Right ventricle myocardium superior (tissue), 1 donor: ENCODE measurements around the gene CCDC112. TPM values are rescaled to one million over a fixed set of nuclear protein-coding genes. Genes with fewer than 3 reads are reported as not detected.
"Not testable (repeated sequence)": the region's sequence is repeated elsewhere in the genome, so short reads cannot be mapped to it uniquely, and the experiment has no call there.

Experiments used
- ATAC-seq: fragments of 200-7000 bp; cut with Tn5 transposase; one replicate; pipeline ENCODE4 v1.9.1; 2020; ENCODE audit warnings: mild to moderate bottlenecking; ENCODE audit not compliant: poor library complexity
- DNase-seq: peaks from one replicate; pipeline ENCODE4 v3.0.0-alpha.2; 2020
- intact Hi-C: fragments of 100-400 bp; cut with DNase I; formaldehyde crosslinking; loops from one replicate; pipeline ENCODE4 v1.11.2; 2022
- long read RNA-seq: library from polyadenylated mRNA; unstranded; transcript quantifications from one replicate; pipeline ENCODE4 v2.0.0, GENCODE V29; 2021
- total RNA-seq: library from RNA; stranded (reverse); fragmentation: NEBNext Ultra II Directional; extraction: Animal tissue kit (Norgen Biotek cat#: 25700); gene quantifications from one replicate; pipeline ENCODE4 v1.2.1, GENCODE V29; 2021
- donor health status: DM: no; HTN: yes; CAD: no; lungs with severe emphysema.

CCDC112 gene, protein sequence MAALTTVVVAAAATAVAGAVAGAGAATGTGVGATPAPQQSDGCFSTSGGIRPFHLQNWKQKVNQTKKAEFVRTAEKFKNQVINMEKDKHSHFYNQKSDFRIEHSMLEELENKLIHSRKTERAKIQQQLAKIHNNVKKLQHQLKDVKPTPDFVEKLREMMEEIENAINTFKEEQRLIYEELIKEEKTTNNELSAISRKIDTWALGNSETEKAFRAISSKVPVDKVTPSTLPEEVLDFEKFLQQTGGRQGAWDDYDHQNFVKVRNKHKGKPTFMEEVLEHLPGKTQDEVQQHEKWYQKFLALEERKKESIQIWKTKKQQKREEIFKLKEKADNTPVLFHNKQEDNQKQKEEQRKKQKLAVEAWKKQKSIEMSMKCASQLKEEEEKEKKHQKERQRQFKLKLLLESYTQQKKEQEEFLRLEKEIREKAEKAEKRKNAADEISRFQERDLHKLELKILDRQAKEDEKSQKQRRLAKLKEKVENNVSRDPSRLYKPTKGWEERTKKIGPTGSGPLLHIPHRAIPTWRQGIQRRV
- 4.4 TPM for total RNA-seq
- long read RNA-seq, transcript CCDC112-201 (10 exons, 2,566 nt): major isoform, 6 of 10 reads
- long read RNA-seq, partial matches to known transcripts: 1 of 10 reads
- long read RNA-seq, other reads (novel, unspliced or antisense): 1 of 10 reads

GRCh38 chr5:115296124-115297022 lies at the start of gene CCDC112:
TSS of gene CCDC112 (minus strand) at chr5:115296654. CDS start at chr5:115296543, 111 bp downstream.
- peak; percentile 89 for DNase-seq
- ATAC-seq: peak; percentile 93
- intact Hi-C loops: loop anchor here (10.0 kb wide), 1 partner anchor 538 kb away; no protein-coding TSS in a partner anchor

DNA sequence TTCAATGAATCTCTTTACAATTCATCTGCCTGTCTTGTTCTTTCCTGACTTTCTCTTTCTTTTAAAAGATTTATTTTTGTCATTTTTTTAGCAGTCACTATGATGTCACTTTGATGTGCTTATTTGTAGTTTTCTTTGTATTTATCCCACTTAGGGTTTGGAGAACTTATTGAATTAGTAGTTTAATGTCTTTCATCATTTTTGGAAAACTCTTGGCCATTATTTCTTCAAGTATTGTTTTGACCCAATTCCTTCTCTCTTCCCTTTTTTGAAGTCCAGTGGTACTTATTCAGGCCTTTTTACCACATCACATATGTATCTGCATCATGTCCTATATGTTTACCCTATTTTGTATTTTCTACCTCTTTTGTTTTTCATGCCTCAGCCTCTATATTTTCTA lies 48.9 kb upstream of the CCDC112 start:
- intact Hi-C loops: no loop called here
- ATAC-seq: no peak
- DNase-seq: no peak

DNA sequence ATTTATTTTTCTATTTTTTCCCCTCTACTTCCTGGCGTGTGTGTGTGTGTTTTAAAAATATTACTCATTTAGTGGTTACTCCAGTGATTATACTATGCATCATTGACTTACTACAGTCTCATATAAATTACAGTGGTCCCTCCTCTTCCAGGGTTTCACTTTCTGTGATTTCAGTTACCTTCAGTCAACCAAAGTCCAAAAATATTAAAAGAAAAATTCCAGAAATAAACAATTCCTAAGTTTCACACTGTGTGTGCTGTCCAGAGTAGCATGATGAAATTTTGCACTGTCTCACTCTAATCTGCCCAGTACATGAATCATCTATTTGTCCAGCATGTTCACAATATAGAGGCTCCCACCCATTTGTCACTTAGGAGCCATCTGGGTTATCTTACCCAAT lies 47.4 kb upstream of the CCDC112 start:
- intact Hi-C loops: no loop called here
- no peak for ATAC-seq
- DNase-seq: no peak

DNA sequence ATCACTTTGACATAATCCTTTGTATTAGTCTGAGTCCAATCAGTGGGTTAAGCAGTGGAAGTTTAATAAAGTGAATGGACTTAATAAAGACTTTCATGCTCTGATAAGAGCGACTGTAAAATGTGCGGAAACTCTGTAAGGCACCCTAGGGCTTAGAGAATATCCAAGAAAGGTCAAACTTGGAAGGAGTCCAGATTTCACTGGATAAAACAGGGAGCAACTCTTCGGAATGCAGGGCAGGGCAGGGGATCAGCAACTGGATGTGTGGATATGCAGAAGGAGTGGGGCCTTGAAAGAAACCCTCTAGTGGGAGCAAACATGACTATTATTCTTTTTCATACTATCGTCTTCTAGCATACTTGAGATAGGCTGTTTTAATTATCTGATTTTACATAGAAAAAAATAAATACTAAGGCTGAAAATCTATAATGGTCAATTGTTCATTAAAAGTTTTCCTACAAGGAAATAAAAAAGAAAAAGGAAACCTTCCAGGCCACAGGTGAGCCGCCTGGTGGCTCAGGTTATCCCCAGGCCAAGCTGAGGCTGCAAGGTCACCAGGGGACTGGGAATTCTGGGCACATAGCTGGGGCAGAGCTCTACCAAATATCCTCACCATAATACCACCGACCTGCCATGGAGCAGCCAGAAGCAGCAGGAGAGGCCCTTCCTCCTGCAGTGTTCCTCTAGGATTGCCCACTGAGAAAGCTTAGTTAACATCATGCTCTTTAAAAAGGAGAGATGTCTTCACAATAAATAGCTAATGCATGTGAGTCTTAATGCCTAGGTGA lies 46.3 kb upstream of the CCDC112 start:
- DNase-seq (no peak), ATAC-seq (no peak)
- intact Hi-C loops: no loop called here

- intact Hi-C loops: no loop called here
- DNase-seq (no peak), ATAC-seq (no peak)
Measured at GRCh38 chr5:115341745-115342144, 45.3 kb upstream of the CCDC112 start.

GRCh38 chr5:115338851-115339250 lies 42.4 kb upstream of the CCDC112 start:
- ATAC-seq: no peak

DNA sequence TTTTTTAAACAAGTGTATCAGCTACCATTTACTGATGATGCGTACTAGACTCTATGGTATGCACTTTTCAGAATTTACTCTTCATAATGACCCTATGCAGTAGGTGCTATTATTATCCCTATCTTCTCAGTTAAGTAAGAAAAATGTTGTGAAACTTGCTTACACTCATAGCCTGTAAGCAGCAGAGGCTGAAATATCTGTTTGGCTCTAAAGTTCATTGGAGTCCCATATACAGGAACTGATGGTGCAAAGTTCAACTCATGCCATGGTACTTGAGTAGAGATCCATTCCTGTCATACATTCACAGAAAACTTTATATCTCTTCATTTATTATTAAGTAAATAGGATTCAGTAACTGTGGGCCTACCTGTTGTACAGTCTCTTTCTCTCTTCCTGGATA lies 41.4 kb upstream of the CCDC112 start:
- intact Hi-C loops: no loop called here
- ATAC-seq (no peak), DNase-seq (no peak)

More at GRCh38 chr5:115338851-115339250, 42.4 kb upstream of the CCDC112 start:
- intact Hi-C loops: no loop called here
- no peak for DNase-seq

DNA sequence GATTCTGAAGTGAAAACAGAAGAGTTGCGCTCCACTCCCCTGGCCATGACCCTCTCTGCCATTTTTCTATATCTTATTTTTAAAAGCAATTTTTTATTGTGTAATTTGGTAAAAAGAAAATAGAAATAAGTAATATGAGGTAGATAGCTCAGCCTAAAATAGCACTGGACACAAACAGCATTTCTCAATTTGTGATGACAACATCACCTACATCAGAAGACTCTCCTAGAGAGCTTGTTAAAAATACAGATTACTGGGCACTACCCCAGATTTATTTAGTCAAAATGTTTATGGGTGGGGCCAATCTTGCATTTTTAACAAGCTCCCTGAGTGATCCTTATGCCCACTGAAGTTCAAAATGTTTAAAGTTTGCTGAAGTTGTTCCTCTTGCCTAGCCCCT lies 40.5 kb upstream of the CCDC112 start:
- intact Hi-C loops: no loop called here
- no peak for ATAC-seq

DNA sequence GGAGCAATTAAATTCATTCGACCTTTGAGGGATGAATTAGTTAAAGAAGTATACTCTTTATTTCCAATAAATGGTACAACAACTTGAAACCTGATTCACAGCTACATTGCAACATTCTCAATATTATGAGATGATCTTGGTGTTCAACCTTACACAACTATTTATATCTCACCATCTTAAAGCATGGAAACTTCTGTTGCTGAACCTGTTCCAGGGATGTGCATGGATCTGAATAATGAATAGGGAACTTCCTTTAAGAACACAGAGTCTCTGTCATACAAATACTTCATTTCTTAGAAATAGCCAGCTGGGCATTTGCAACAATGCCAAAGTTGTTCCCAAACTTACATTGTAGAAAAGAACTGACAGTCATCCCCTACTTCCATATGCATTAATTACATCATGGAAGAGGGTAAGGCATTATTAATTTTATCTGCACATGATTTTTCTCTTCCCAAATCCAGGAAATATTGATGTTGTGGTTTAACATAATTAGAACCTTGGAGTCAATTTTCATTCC lies 39.8 kb upstream of the CCDC112 start:
- intact Hi-C loops: no loop called here
- no peak for DNase-seq
- ATAC-seq: no peak

More for the DNA sequence above, 40.5 kb upstream of the CCDC112 start:
- no peak for DNase-seq

- no peak for ATAC-seq
- intact Hi-C loops: no loop called here
- no peak for DNase-seq
Measured at GRCh38 chr5:115335301-115335700, 38.8 kb upstream of the CCDC112 start.

- intact Hi-C loops: no loop called here
Measured at GRCh38 chr5:115333164-115333563, 36.7 kb upstream of the CCDC112 start.

DNA sequence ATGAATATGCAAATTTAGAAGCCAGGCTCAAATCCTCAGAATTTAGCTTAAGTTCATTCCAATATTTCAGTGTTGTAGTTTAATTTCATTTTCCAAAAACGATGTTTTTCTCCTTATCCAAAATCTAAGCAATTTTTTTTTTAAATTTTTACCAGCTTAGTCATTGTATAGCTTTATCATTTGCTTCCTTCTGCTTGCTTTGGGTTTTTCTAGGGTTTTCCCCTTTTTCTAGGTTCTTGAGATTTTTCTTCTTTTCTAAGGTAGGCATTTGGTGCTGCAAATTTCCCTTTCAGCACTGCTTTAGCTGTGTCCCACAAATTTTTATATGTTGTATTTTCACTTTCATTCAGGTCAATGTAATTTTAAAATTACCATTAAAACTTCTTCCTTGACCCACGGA lies 34.4 kb upstream of the CCDC112 start:
- no peak for DNase-seq
- ATAC-seq: no peak
- intact Hi-C loops: no loop called here

More at GRCh38 chr5:115333164-115333563, 36.7 kb upstream of the CCDC112 start:
- no peak for DNase-seq
- ATAC-seq: no peak

GRCh38 chr5:115329475-115329874 lies 33.0 kb upstream of the CCDC112 start:
- ATAC-seq (no peak), DNase-seq (no peak)
- intact Hi-C loops: no loop called here

DNA sequence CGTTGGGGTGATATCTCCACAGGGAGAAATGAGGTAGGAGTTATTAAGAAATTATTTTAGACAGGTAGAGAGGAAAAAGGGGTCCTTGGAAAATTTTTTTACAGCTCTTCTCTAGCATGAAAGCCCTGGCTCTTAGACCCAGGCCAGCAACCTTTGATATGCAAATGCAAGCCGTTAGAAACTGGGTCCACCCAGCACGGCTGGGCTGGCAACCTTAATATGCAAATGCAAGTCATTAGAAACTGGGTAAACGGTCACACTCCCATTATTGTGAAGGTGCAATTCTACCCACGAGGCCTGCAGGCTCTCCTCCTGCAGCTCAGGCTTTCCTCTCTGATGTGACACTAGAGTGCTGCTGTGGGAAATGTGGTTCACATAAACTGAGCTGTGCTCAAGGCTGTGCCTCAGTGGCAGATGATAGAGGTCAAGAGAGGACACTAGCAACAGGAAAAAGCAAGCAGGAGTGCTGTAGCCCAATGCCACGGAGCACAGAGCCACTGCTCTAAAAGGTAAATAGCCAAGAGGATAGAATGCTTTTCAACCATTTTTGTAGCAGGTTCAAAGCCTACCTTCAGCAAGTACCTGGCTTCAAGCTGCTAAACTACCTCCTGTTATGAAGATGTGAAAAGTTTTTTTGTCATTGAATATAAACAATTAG lies 32.3 kb upstream of the CCDC112 start:
- ATAC-seq, intact Hi-C loops, DNase-seq: not testable (repeated sequence)

DNA sequence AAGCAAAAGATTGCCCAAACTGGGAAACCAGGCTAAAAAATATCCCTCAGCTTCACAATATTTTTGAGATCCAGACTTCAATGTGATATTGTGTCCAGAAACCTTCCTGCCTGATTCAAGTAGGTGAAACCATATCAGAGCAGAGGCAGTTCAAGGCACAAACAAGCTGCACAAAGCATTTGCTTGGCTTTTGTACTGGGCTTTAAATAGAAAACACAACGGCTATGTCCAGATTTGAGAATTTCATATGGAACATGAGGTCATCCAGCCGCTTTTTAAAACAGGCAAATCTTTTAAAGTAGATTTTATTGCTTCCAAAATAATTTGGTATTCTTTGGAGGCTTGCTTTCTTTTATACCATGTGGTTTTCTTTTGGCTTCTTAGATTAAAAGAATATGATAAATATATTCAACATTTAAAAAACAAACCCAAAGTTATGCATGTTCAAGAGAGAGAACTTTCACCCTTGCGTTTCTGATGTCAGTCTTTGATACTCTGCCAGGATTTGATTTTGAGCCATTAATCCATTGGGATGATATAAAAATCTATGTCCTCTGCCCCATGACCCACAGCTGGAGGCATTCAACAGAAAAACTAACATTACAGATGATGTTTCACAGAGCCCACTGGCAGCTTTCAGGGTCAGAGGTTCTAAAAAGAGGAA lies 29.0 kb upstream of the CCDC112 start:
- DNase-seq: no peak
- intact Hi-C loops: no loop called here
- ATAC-seq: peak; percentile 81

DNA sequence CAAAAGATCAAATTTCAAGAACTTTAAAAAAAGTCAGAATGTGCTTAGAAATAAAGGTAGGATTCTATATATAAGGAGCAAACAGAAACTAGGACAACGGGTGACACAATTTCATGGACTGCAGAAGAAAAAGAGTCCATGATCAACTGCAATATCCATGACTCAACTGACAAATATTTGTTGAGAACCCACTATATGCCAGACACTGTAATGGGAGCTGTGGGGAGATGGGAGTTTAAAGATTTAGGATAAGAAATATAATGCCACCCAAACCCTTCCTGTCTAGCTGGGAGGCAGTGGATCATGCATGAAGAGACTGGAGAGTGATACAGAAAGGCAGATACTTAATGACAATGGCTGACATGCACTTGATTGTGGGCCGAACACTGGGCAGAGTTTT lies 27.6 kb upstream of the CCDC112 start:
- intact Hi-C loops: no loop called here
- DNase-seq (no peak), ATAC-seq (no peak)

DNA sequence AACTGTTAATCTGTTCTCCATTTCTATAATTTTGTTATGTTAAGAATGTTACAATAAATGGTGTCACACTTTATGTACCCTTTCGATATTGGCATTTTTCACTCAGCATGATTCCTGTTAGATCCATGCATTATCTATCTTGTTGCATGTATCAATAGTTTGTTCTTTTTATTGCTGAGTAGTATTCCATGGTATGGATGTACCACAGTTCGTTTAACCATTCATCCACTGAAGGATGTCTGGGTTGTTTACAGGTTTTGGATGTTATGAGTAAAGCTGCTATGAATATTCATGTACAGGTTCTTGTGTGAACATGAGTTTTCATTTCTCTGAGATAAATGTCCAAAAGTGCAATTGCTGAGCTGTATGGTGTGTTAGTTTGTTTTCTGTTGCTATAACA lies 26.3 kb upstream of the CCDC112 start:
- ATAC-seq: no peak
- no peak for DNase-seq

More for the DNA sequence above, 26.3 kb upstream of the CCDC112 start:
- intact Hi-C loops: no loop called here
